Gastrocnemius medialis (tissue), 4 donors: ENCODE data around the gene MAU2. TPM values are rescaled to one million over a fixed set of nuclear protein-coding genes. Genes with fewer than 3 reads are reported as not detected.
"Not testable (repeated sequence)": the region's sequence is repeated elsewhere in the genome, so short reads cannot be mapped to it uniquely, and the experiment has no call there.

Source experiments
- ATAC-seq, 2 donors: fragments of 150-250 bp; one replicate each; pipeline ENCODE4 v1.9.1; 2016
- DNase-seq, 2 donors: peaks; one replicate each; pipeline ENCODE4 v3.0.0-alpha.2; 2019
- H3K27ac ChIP-seq, 4 donors: fragments of 200-600 bp; sonication (generic); 1 replicate in 1 of 4; 2 replicates in 3 of 4; pipeline ENCODE4 v1.5.1; 2016 to 2018; ENCODE audit warnings: mild to moderate bottlenecking in 2 of 4, moderate library complexity in 1 of 4
- H3K27me3 ChIP-seq, 3 donors: fragments of 200-600 bp; sonication (generic) in 2 of 3; 1 replicate in 1 of 3; 2 replicates in 2 of 3; pipeline versions ENCODE4 v1.5.1 to v1.6.0; 2016 to 2019; ENCODE audit warnings: mild to moderate bottlenecking in 1 of 3, moderate library complexity in 1 of 3
- H3K36me3 ChIP-seq, 2 donors: fragments of 200-600 bp; sonication (generic) in 1 of 2; one replicate each; pipeline ENCODE4 v1.5.1; 2017 to 2018
- H3K4me1 ChIP-seq, 2 donors: fragments of 200-600 bp; sonication (generic) in 1 of 2; one replicate each; pipeline ENCODE4 v1.5.1; 2016 to 2017; ENCODE audit warnings: mild to moderate bottlenecking in 2 of 2
- H3K4me3 ChIP-seq, 4 donors: fragments of 200-600 bp; sonication (generic) in 3 of 4; 1 replicate in 1 of 4; 2 replicates in 3 of 4; pipeline ENCODE4 v1.5.1; 2016 to 2019; ENCODE audit warnings: mild to moderate bottlenecking in 2 of 4
- H3K9me3 ChIP-seq, 3 donors: fragments of 200-600 bp; sonication (generic) in 2 of 3; 1 replicate in 1 of 3; 2 replicates in 2 of 3; pipeline ENCODE4 v1.5.1; 2016 to 2019
- POLR2A ChIP-seq, 2 donors: fragments of 450-650 bp; IDR thresholded peaks; one replicate each; pipeline ENCODE4 v1.6.1; 2017; ENCODE audit warnings: antibody characterized with exemption in 2 of 2, mild to moderate bottlenecking in 2 of 2, moderate library complexity in 2 of 2
- in situ Hi-C, 4 donors: fragments of 200-750 bp; cut with MboI; loops; one replicate each; pipeline versions ENCODE4 v1.15.0 to v1.8.0; 2017; ENCODE audit warnings: low sequenced_read_pairs in 4 of 4
- intact Hi-C: fragments of 100-400 bp; cut with DNase I; formaldehyde crosslinking; loops from one replicate; pipeline ENCODE4 v1.15.1; 2023; ENCODE audit warnings: low total_unique reads
- total RNA-seq, 4 donors: library from RNA; depleted of rRNA; stranded (reverse); fragments of >200 nt; gene quantifications; one replicate each; pipeline versions ENCODE4 v1.1.0 to v1.2.3, GENCODE V29; 2016
- TF ChIP-seq, protein P1 (sequence below), 5 experiments: fragments of 450-650 bp in 3 of 5; fragments of 200-600 bp in 2 of 5; sonication (generic) in 2 of 5; IDR thresholded peaks in 4 of 5; conservative IDR thresholded peaks in 1 of 5; 1 replicate in 4 of 5; 2 replicates in 1 of 5; pipeline ENCODE4 v1.5.1; 2016 to 2019; ENCODE audit warnings: antibody characterized with exemption in 5 of 5, mild to moderate bottlenecking in 3 of 5, moderate library complexity in 3 of 5

Gene MAU2
- total RNA-seq, 4 donors from 2014 or later: 31.3 to 48.5 (median 41.7) TPM

GRCh38 chr19:19345232-19345631 is 24.6 kb downstream of the MAU2 start:
- DNase-seq (no peak), ATAC-seq (no peak)
- Histone ChIP-seq H3K4me3 (no peak overlapping the region), H3K27me3 (no peaks in the 10 kb centered on the region), H3K27ac (no peak overlapping the region), H3K4me1 (no peaks in the 10 kb centered on the region), H3K9me3 (no peaks in the 10 kb centered on the region), H3K36me3 (peaks cover 3 to 94% of the 10 kb centered on the region in 2 donors)
- intact Hi-C loops (no loop called here), in situ Hi-C loops (no loop called here)
- no peak for TF ChIP-seq POLR2A (IDR thresholded peaks at IDR 0.05)
- TF ChIP-seq, protein P1, sequence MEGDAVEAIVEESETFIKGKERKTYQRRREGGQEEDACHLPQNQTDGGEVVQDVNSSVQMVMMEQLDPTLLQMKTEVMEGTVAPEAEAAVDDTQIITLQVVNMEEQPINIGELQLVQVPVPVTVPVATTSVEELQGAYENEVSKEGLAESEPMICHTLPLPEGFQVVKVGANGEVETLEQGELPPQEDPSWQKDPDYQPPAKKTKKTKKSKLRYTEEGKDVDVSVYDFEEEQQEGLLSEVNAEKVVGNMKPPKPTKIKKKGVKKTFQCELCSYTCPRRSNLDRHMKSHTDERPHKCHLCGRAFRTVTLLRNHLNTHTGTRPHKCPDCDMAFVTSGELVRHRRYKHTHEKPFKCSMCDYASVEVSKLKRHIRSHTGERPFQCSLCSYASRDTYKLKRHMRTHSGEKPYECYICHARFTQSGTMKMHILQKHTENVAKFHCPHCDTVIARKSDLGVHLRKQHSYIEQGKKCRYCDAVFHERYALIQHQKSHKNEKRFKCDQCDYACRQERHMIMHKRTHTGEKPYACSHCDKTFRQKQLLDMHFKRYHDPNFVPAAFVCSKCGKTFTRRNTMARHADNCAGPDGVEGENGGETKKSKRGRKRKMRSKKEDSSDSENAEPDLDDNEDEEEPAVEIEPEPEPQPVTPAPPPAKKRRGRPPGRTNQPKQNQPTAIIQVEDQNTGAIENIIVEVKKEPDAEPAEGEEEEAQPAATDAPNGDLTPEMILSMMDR (IDR thresholded peaks at IDR 0.05 in 4 of 5, conservative IDR thresholded peaks at IDR 0.05 in 1 of 5): no peak

DNA sequence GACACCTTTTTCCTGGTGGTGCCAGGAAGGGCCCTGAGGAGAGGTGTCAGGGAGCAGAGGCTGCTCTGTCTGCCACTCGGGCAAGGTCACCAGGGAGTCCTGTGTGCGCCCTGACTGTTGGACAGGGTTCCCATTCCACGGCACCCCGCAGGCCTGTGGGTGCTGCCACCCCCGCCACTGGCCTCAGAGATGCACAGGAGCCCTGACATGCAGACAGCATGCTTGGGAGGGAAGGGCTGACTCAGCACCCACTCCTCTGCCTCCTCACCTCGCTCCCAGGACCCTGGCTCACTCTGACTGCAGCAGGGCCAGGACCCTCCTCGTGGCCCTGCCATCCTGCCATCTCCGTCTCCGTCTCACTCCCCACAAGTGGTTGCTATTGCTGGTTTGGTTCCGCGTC is 25.3 kb downstream of the MAU2 start:
- Histone ChIP-seq H3K36me3 (peaks cover 3 to 89% of the 10 kb centered on the region in 2 donors), H3K27ac (no peak overlapping the region), H3K27me3 (no peaks in the 10 kb centered on the region), H3K4me3 (no peak overlapping the region), H3K4me1 (no peaks in the 10 kb centered on the region), H3K9me3 (no peaks in the 10 kb centered on the region)
- in situ Hi-C loops (no loop called here), intact Hi-C loops (no loop called here)
- ATAC-seq: no peak
- TF ChIP-seq, protein P1 (IDR thresholded peaks at IDR 0.05 in 4 of 5, conservative IDR thresholded peaks at IDR 0.05 in 1 of 5): no peak
- TF ChIP-seq POLR2A (IDR thresholded peaks at IDR 0.05): no peak
- DNase-seq: no peak

GRCh38 chr19:19347401-19348110 is 26.9 kb downstream of the MAU2 start:
- DNase-seq: no peak
- Histone ChIP-seq H3K9me3 (no peaks in the 10 kb centered on the region), H3K27me3 (no peaks in the 10 kb centered on the region), H3K36me3 (peaks cover 3 to 91% of the 10 kb centered on the region in 2 donors), H3K4me3 (no peak overlapping the region), H3K27ac (no peak overlapping the region), H3K4me1 (no peaks in the 10 kb centered on the region)
- in situ Hi-C loops: no loop called here
- no peak for TF ChIP-seq POLR2A (IDR thresholded peaks at IDR 0.05)
- TF ChIP-seq, protein P1 (IDR thresholded peaks at IDR 0.05 in 4 of 5, conservative IDR thresholded peaks at IDR 0.05 in 1 of 5): no peak
- intact Hi-C loops: no loop called here
- no peak for ATAC-seq

- no peaks in the 10 kb centered on the region for H3K4me1 ChIP-seq
- H3K9me3 ChIP-seq: no peaks in the 10 kb centered on the region
- in situ Hi-C loops (no loop called here), intact Hi-C loops (no loop called here)
- H3K27ac ChIP-seq: no peak overlapping the region
- no peak for DNase-seq
- TF ChIP-seq, protein P1 (IDR thresholded peaks at IDR 0.05 in 4 of 5, conservative IDR thresholded peaks at IDR 0.05 in 1 of 5): no peak
- TF ChIP-seq POLR2A (IDR thresholded peaks at IDR 0.05): no peak
- H3K4me3 ChIP-seq: no peak overlapping the region
- no peaks in the 10 kb centered on the region for H3K27me3 ChIP-seq
- peaks cover 3 to 94% of the 10 kb centered on the region in 2 donors for H3K36me3 ChIP-seq
- ATAC-seq: no peak
Measured at GRCh38 chr19:19348266-19348665, 27.6 kb downstream of the MAU2 start.

GRCh38 chr19:19349365-19349764 is 28.7 kb downstream of the MAU2 start:
- no peak for TF ChIP-seq POLR2A (IDR thresholded peaks at IDR 0.05)
- TF ChIP-seq, protein P1 (IDR thresholded peaks at IDR 0.05 in 4 of 5, conservative IDR thresholded peaks at IDR 0.05 in 1 of 5): no peak
- intact Hi-C loops (no loop called here), in situ Hi-C loops (no loop called here)
- Histone ChIP-seq H3K27ac (no peak overlapping the region), H3K9me3 (no peaks in the 10 kb centered on the region), H3K4me3 (no peak overlapping the region), H3K27me3 (no peaks in the 10 kb centered on the region), H3K36me3 (peaks cover 3 to 94% of the 10 kb centered on the region in 2 donors), H3K4me1 (no peaks in the 10 kb centered on the region)
- no peak for ATAC-seq
- DNase-seq: no peak

DNA sequence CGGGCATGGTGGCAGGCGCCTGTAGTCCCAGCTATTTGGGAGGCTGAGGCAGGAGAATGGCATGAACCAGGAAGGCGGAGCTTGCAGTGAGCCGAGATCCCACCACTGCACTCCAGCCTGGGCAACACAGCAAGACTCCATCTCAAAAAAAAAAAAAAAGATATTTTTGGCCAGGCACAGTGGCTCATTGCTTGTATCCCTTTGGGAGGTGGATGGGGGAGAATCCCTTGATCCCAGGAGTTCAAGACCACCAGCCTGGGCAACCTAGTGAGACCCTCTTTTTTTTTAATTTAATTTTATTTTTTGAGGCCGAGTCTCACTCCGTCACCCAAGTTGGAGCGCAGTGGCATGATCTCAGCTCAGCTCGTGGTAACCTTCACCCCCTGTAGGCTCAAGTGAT is 30.1 kb downstream of the MAU2 start:
- H3K27me3 ChIP-seq, intact Hi-C loops, H3K4me1 ChIP-seq, H3K4me3 ChIP-seq, H3K27ac ChIP-seq, ATAC-seq, DNase-seq, H3K9me3 ChIP-seq, in situ Hi-C loops: not testable (repeated sequence)
- peaks cover 3 to 94% of the 10 kb centered on the region in 2 donors for H3K36me3 ChIP-seq
